Measurements from ENCODE around the gene AKAIN1. TPM values are rescaled to one million over a fixed set of nuclear protein-coding genes. Genes with fewer than 3 reads are reported as not detected.

Gene AKAIN1
- not detected for total RNA-seq
- long read RNA-seq, result 0 reads

GRCh38 chr18:5197032-5197434 is at the start of gene AKAIN1:
AKAIN1 (minus strand) TSS chr18:5197257; CDS start chr18:5197053, 204 bp downstream.
- no peak for DNase-seq (ENCODE audit: low spot score)
- intact Hi-C loops (cut with DNase I), result no loop called here

- no peak for DNase-seq (ENCODE audit: low spot score)
- intact Hi-C loops (cut with DNase I), result no loop called here
These were observed 47.9 kb upstream of the AKAIN1 start for GRCh38 chr18:5244941-5245340.

GRCh38 chr18:5239447-5239846 is 42.4 kb upstream of the AKAIN1 start:
- intact Hi-C loops (cut with DNase I), result no loop called here
- DNase-seq (ENCODE audit: low spot score), result no peak

- intact Hi-C loops (cut with DNase I), result loop anchor here (1.0 kb wide), 1 partner anchor 58 kb away; no protein-coding TSS in a partner anchor
- no peak for DNase-seq (ENCODE audit: low spot score)
These were observed 41.4 kb upstream of the AKAIN1 start for GRCh38 chr18:5238371-5238976.

GRCh38 chr18:5237723-5238370 is 40.8 kb upstream of the AKAIN1 start:
- peak; percentile 93 for DNase-seq (ENCODE audit: low spot score)
- intact Hi-C loops (cut with DNase I), result loop anchor here (1.0 kb wide), 1 partner anchor 58 kb away; no protein-coding TSS in a partner anchor

GRCh38 chr18:5237083-5237722 is 40.1 kb upstream of the AKAIN1 start:
- intact Hi-C loops (cut with DNase I), result no loop called here
- DNase-seq (ENCODE audit: low spot score), result no peak

- DNase-seq (ENCODE audit: low spot score), result no peak
- intact Hi-C loops (cut with DNase I), result no loop called here
These were observed 17.7 kb upstream of the AKAIN1 start for GRCh38 chr18:5214583-5215351.

- DNase-seq (ENCODE audit: low spot score), result no peak
- intact Hi-C loops (cut with DNase I), result no loop called here
These were observed 10.6 kb upstream of the AKAIN1 start for GRCh38 chr18:5207471-5208150.

GRCh38 chr18:5198311-5198710 is 1.3 kb upstream of the AKAIN1 start:
- DNase-seq (ENCODE audit: low spot score), result no peak
- intact Hi-C loops (cut with DNase I), result no loop called here

GRCh38 chr18:5197461-5197860 is 404 bp upstream of the AKAIN1 start:
- intact Hi-C loops (cut with DNase I), result no loop called here
- DNase-seq (ENCODE audit: low spot score), result no peak

GRCh38 chr18:5196253-5197031 is 615 bp downstream of the AKAIN1 start:
- intact Hi-C loops (cut with DNase I), result no loop called here
- DNase-seq (ENCODE audit: low spot score), result no peak

- intact Hi-C loops (cut with DNase I), result no loop called here
- no peak for DNase-seq (ENCODE audit: low spot score)
These were observed 1.4 kb downstream of the AKAIN1 start for GRCh38 chr18:5195656-5196055.

GRCh38 chr18:5180254-5180653 is 16.8 kb downstream of the AKAIN1 start:
- no peak for DNase-seq (ENCODE audit: low spot score)
- intact Hi-C loops (cut with DNase I), result no loop called here

GRCh38 chr18:5178519-5178918 is 18.5 kb downstream of the AKAIN1 start:
- no peak for DNase-seq (ENCODE audit: low spot score)

GRCh38 chr18:5175378-5175777 is 21.7 kb downstream of the AKAIN1 start:
- DNase-seq (ENCODE audit: low spot score), result no peak
- intact Hi-C loops (cut with DNase I), result no loop called here

More at GRCh38 chr18:5178519-5178918, 18.5 kb downstream of the AKAIN1 start:
- intact Hi-C loops (cut with DNase I), result no loop called here

- DNase-seq (ENCODE audit: low spot score), result no peak
- intact Hi-C loops (cut with DNase I), result no loop called here
These were observed 23.4 kb downstream of the AKAIN1 start for GRCh38 chr18:5173646-5174045.

- no peak for DNase-seq (ENCODE audit: low spot score)
- intact Hi-C loops (cut with DNase I), result no loop called here
These were observed 23.8 kb downstream of the AKAIN1 start for GRCh38 chr18:5173236-5173635.

GRCh38 chr18:5167831-5168230 is 29.2 kb downstream of the AKAIN1 start:
- intact Hi-C loops (cut with DNase I), result no loop called here

More at GRCh38 chr18:5167831-5168230, 29.2 kb downstream of the AKAIN1 start:
- no peak for DNase-seq (ENCODE audit: low spot score)

Measured in cardiac septum (tissue), 1 donor.